Measurements from ENCODE around the gene TRH.

GRCh38 chr3:129936757-129937156 is 37.8 kb upstream of the TRH start:
- TF ChIP-seq POLR2A (IDR thresholded peaks at IDR 0.05) (no peak), CTCF (IDR thresholded peaks at IDR 0.05 in 8 of 11, conservative IDR thresholded peaks at IDR 0.05 in 3 of 11) (no peak)

All from spleen (tissue), 7 donors.